ENCODE measurements around the gene PGAP3. TPM values are rescaled to one million over a fixed set of nuclear protein-coding genes. Genes with fewer than 3 reads are reported as not detected.

PGAP3 gene
- total RNA-seq, 1 donor from 2014 or later = 10.7 TPM

- H3K9me3 ChIP-seq (replicated peaks) = no peaks in the 10 kb centered on the region
- peaks cover 42% of the 10 kb centered on the region for H3K27me3 ChIP-seq (ENCODE audit: low read depth)
- peaks cover 97% of the 10 kb centered on the region for H3K4me1 ChIP-seq
- peak overlapping the region; percentile 97 for H3K27ac ChIP-seq (replicated peaks)
- no peak for TF ChIP-seq CTCF (IDR thresholded peaks at IDR 0.05; ENCODE audit: borderline replicate concordance)
- H3K4me3 ChIP-seq = peak overlapping the region; percentile 76
- peak; percentile 32 for DNase-seq
- H3K36me3 ChIP-seq = no peaks in the 10 kb centered on the region
- intact Hi-C loops (cut with micrococcal nuclease) = no loop called here
Observed at GRCh38 chr17:39666231-39666600, 21.6 kb downstream of the PGAP3 start.

- Histone ChIP-seq H3K27me3 (ENCODE audit: low read depth) (peaks cover 42% of the 10 kb centered on the region), H3K4me1 (peaks cover 97% of the 10 kb centered on the region), H3K4me3 (peak overlapping the region; percentile 76), H3K9me3 (replicated peaks) (no peaks in the 10 kb centered on the region), H3K27ac (replicated peaks) (peak overlapping the region; percentile 97), H3K36me3 (peaks cover 2% of the 10 kb centered on the region)
- no peak for DNase-seq
- intact Hi-C loops (cut with micrococcal nuclease) = no loop called here
- TF ChIP-seq CTCF (IDR thresholded peaks at IDR 0.05; ENCODE audit: borderline replicate concordance) = peak; percentile 17
Observed at GRCh38 chr17:39665642-39666224, 22.1 kb downstream of the PGAP3 start.

GRCh38 chr17:39664581-39665561, 23.0 kb downstream of the PGAP3 start, which contains the start of gene TCAP:
Gene TCAP (plus strand): TSS chr17:39665349. CDS start chr17:39665360, 11 bp downstream.
- Histone ChIP-seq H3K4me3 (peak within 1 kb of the TSS; percentile 76), H3K27me3 (ENCODE audit: low read depth) (peaks cover 35% of the 10 kb centered on the region), H3K36me3 (peaks cover 3% of the 10 kb centered on the region), H3K27ac (replicated peaks) (peak within 1 kb of the TSS; percentile 97), H3K4me1 (peaks cover 97% of the 10 kb centered on the region), H3K9me3 (replicated peaks) (no peaks in the 10 kb centered on the region)
- TF ChIP-seq CTCF (IDR thresholded peaks at IDR 0.05; ENCODE audit: borderline replicate concordance) = peak; percentile 8
- intact Hi-C loops (cut with micrococcal nuclease) = no loop called here
- DNase-seq = peak; percentile 69

GRCh38 chr17:39663688-39664580, 23.9 kb downstream of the PGAP3 start:
- Histone ChIP-seq H3K36me3 (peaks cover 3% of the 10 kb centered on the region), H3K4me1 (peaks cover 97% of the 10 kb centered on the region), H3K9me3 (replicated peaks) (no peaks in the 10 kb centered on the region), H3K4me3 (peak overlapping the region; percentile 76), H3K27me3 (ENCODE audit: low read depth) (peaks cover 31% of the 10 kb centered on the region), H3K27ac (replicated peaks) (peak overlapping the region; percentile 97)
- peak; percentile 52 for DNase-seq
- intact Hi-C loops (cut with micrococcal nuclease) = no loop called here
- no peak for TF ChIP-seq CTCF (IDR thresholded peaks at IDR 0.05; ENCODE audit: borderline replicate concordance)

GRCh38 chr17:39663340-39663687, 24.5 kb downstream of the PGAP3 start:
- H3K27me3 ChIP-seq (ENCODE audit: low read depth) = peaks cover 26% of the 10 kb centered on the region
- H3K36me3 ChIP-seq = peaks cover 6% of the 10 kb centered on the region
- peak overlapping the region; percentile 97 for H3K27ac ChIP-seq (replicated peaks)
- TF ChIP-seq CTCF (IDR thresholded peaks at IDR 0.05; ENCODE audit: borderline replicate concordance) = no peak
- H3K4me3 ChIP-seq = peak overlapping the region; percentile 76
- intact Hi-C loops (cut with micrococcal nuclease) = no loop called here
- H3K4me1 ChIP-seq = peaks cover 97% of the 10 kb centered on the region
- no peak for DNase-seq
- H3K9me3 ChIP-seq (replicated peaks) = no peaks in the 10 kb centered on the region
